ENCODE results near the gene STX3. TPM values are rescaled to one million over a fixed set of nuclear protein-coding genes. Genes with fewer than 3 reads are reported as not detected.

STX3 gene
- polyA plus RNA-seq, result 10 to 100 TPM; 34.9 to 91.8 (median 60.8) TPM
- long read RNA-seq, donor 1, transcript STX3-201 (11 exons, 3,299 nt), result major isoform, 40 of 81 reads
- long read RNA-seq, donor 1, transcript STX3-205 (4 exons, 690 nt), result minor isoform, 6 of 81 reads
- long read RNA-seq, donor 1, partial matches to known transcripts, result 33 of 81 reads
- long read RNA-seq, donor 1, other reads (novel, unspliced or antisense), result 0 of 81 reads
- long read RNA-seq, donor 2, transcript STX3-201 (11 exons, 3,299 nt), result major isoform, 7 of 15 reads
- long read RNA-seq, donor 2, partial matches to known transcripts, result 7 of 15 reads
- long read RNA-seq, donor 2, other reads (novel, unspliced or antisense), result 0 of 15 reads
- long read RNA-seq, donor 3, transcript STX3-201 (11 exons, 3,299 nt), result major isoform, 6 of 76 reads
- long read RNA-seq, donor 3, partial matches to known transcripts, result 69 of 76 reads
- long read RNA-seq, donor 3, other reads (novel, unspliced or antisense), result 0 of 76 reads
- long read RNA-seq, donor 4, result 0 reads
- long read RNA-seq, donor 5, partial matches to known transcripts, result 18 of 19 reads
- long read RNA-seq, donor 5, other reads (novel, unspliced or antisense), result 0 of 19 reads
- long read RNA-seq, donor 6, transcript STX3-201 (11 exons, 3,299 nt), result major isoform, 14 of 24 reads
- long read RNA-seq, donor 6, partial matches to known transcripts, result 9 of 24 reads
- long read RNA-seq, donor 6, other reads (novel, unspliced or antisense), result 0 of 24 reads
- long read RNA-seq, donor 7, result 0 reads
- long read RNA-seq, donor 8, result 0 reads
- long read RNA-seq, donor 9, partial matches to known transcripts, result 0 of 1 reads
- long read RNA-seq, donor 9, other reads (novel, unspliced or antisense), result 0 of 1 reads
- long read RNA-seq, donor 10, transcript STX3-201 (11 exons, 3,299 nt), result major isoform, 8 of 42 reads
- long read RNA-seq, donor 10, partial matches to known transcripts, result 31 of 42 reads
- long read RNA-seq, donor 10, other reads (novel, unspliced or antisense), result 0 of 42 reads

DNA sequence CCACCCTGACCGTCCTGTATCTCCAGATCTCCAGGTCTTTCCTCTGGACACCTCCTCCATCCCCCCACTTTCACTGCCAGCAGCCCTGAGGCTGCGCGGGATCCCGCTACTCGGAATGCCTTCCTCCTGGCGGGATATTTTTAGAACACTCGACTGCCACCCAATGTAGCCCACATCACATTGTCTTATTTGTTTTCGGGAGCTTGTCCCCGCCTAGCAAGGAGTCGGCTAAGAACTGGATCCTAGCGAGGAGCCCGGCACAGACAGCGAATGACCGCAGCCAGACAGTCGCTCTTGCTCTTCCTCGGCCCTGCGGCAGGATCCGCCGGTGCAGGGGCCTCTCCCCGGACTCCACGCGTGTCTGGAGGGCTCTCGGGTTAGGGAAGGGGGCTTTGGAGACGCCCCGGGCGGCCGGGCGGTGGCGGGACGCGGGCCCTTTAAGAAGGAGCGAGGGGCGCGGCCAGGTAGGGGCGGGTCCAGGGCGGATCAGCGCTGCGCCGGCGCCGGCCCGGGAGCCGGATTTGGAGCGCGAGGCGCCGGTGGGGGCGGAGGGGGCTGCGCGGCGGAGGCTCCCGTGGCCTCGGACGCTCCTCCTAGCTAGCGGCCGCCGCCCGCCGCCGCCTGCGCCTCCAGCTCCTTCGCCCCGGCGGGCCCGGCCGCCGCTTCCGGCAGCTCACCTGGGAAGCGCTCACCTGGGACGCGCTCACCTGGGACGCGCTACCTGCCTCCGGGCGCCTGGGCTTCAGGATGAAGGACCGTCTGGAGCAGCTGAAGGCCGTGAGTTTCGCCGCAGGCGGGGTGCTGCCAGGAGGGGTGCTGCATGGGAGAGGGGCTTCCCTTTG is at the start of gene STX3:
TSS of gene STX3 (plus strand) at position 518 of the 842 bp plus-strand sequence. CDS start at position 748, 230 bp downstream.
- no peak for FAIRE-seq

GRCh38 chr11:59706518-59707285 is 48.5 kb upstream of the STX3 start:
- H3K36me3 ChIP-seq (ENCODE audit: control insufficient read depth in 3 of 3, insufficient read depth in 2 of 3, low read depth in 1 of 3, low read length in 3 of 3), result no peaks in the 10 kb centered on the region
- no peak overlapping the region for H3K4me3 ChIP-seq (ENCODE audit: low read depth in 1 of 3, low read length in 3 of 3)
- peaks cover 0 to 6% of the 10 kb centered on the region in 2 donors for H3K9me3 ChIP-seq (ENCODE audit: control insufficient read depth in 2 of 2, insufficient read depth in 1 of 2, low read depth in 1 of 2, low read length in 1 of 2)
- peak overlapping the region in 1 of 3 donors; percentile 14 for H3K27ac ChIP-seq (ENCODE audit: low read depth in 1 of 3, low read length in 2 of 3)
- peaks cover 0 to 17% (median 0%) of the 10 kb centered on the region in 3 donors for H3K4me1 ChIP-seq (ENCODE audit: control insufficient read depth in 3 of 3, insufficient read depth in 2 of 3, low read depth in 1 of 3, low read length in 2 of 3)
- FAIRE-seq (no peak), DNase-seq (peak; percentile 48 to 79)
- H3K27me3 ChIP-seq (ENCODE audit: control insufficient read depth in 3 of 3, insufficient read depth in 3 of 3, low read length in 3 of 3), result no peaks in the 10 kb centered on the region
- 14 to 50% (median 34%) methylated on average over 5 of the region's 5 CpGs for WGBS, 3 donors

More for the DNA sequence above, at the start of gene STX3:
- peaks cover 0 to 26% (median 4%) of the 10 kb centered on the region in 3 donors for H3K4me1 ChIP-seq (ENCODE audit: control insufficient read depth in 3 of 3, insufficient read depth in 2 of 3, low read depth in 1 of 3, low read length in 2 of 3)
- H3K9me3 ChIP-seq (ENCODE audit: control insufficient read depth in 2 of 2, insufficient read depth in 1 of 2, low read depth in 1 of 2, low read length in 1 of 2), result no peaks in the 10 kb centered on the region
- H3K36me3 ChIP-seq (ENCODE audit: control insufficient read depth in 3 of 3, insufficient read depth in 2 of 3, low read depth in 1 of 3, low read length in 3 of 3), result peaks cover 0 to 20% (median 0%) of the 10 kb centered on the region in 3 donors
- peak within 1 kb of the TSS; percentile 84 to 86 (median 86) for H3K4me3 ChIP-seq (ENCODE audit: low read depth in 1 of 3, low read length in 3 of 3)
- DNase-seq, result peak; percentile 80 to 93
- 0 to 1% (median 0%) methylated on average over 40 to 80 of the region's 80 CpGs for WGBS, 3 donors
- H3K27ac ChIP-seq (ENCODE audit: low read depth in 1 of 3, low read length in 2 of 3), result peak within 1 kb of the TSS; percentile 81 to 98 (median 96)
- H3K27me3 ChIP-seq (ENCODE audit: control insufficient read depth in 3 of 3, insufficient read depth in 3 of 3, low read length in 3 of 3), result no peaks in the 10 kb centered on the region

GRCh38 chr11:59707371-59707770 is 47.8 kb upstream of the STX3 start:
- H3K4me1 ChIP-seq (ENCODE audit: control insufficient read depth in 3 of 3, insufficient read depth in 2 of 3, low read depth in 1 of 3, low read length in 2 of 3), result peaks cover 0 to 17% (median 0%) of the 10 kb centered on the region in 3 donors
- H3K27me3 ChIP-seq (ENCODE audit: control insufficient read depth in 3 of 3, insufficient read depth in 3 of 3, low read length in 3 of 3), result no peaks in the 10 kb centered on the region
- DNase-seq (peak in 1 of 2 donors; percentile 28), FAIRE-seq (no peak)
- 12 to 53% (median 43%) methylated on average over 1 of the region's 1 CpG for WGBS, 3 donors
- H3K36me3 ChIP-seq (ENCODE audit: control insufficient read depth in 3 of 3, insufficient read depth in 2 of 3, low read depth in 1 of 3, low read length in 3 of 3), result no peaks in the 10 kb centered on the region
- no peak overlapping the region for H3K4me3 ChIP-seq (ENCODE audit: low read depth in 1 of 3, low read length in 3 of 3)
- peak overlapping the region in 1 of 3 donors; percentile 14 for H3K27ac ChIP-seq (ENCODE audit: low read depth in 1 of 3, low read length in 2 of 3)
- H3K9me3 ChIP-seq (ENCODE audit: control insufficient read depth in 2 of 2, insufficient read depth in 1 of 2, low read depth in 1 of 2, low read length in 1 of 2), result peaks cover 0 to 6% of the 10 kb centered on the region in 2 donors

DNA sequence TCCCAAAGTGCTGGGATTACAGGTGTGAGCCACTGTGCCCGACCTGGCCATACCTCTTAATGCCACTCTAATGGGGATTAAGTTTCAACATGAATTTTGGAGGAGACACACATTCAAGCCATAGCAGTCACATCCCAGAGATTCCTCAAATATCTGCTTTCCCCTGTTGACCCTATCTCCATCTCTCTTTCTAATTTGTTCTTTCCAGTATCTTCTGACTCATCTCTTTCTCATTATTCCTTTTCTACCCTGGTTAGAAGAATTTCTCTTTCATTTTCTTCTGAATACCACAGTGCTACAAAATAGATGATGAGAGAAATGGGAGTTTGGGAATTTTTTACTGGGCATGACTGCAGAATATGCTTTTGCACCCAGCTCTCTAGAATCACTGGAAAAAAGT is 46.6 kb upstream of the STX3 start:
- 62 to 91% (median 73%) methylated on average over 1 of the region's 1 CpG for WGBS, 3 donors

GRCh38 chr11:59710136-59710847 is 44.9 kb upstream of the STX3 start:
- DNase-seq (no peak), FAIRE-seq (no peak)
- Histone ChIP-seq H3K4me3 (ENCODE audit: low read depth in 1 of 3, low read length in 3 of 3) (no peak overlapping the region), H3K27ac (ENCODE audit: low read depth in 1 of 3, low read length in 2 of 3) (no peak overlapping the region), H3K9me3 (ENCODE audit: control insufficient read depth in 2 of 2, insufficient read depth in 1 of 2, low read depth in 1 of 2, low read length in 1 of 2) (peaks cover 0 to 6% of the 10 kb centered on the region in 2 donors), H3K4me1 (ENCODE audit: control insufficient read depth in 3 of 3, insufficient read depth in 2 of 3, low read depth in 1 of 3, low read length in 2 of 3) (peaks cover 0 to 17% (median 0%) of the 10 kb centered on the region in 3 donors), H3K36me3 (ENCODE audit: control insufficient read depth in 3 of 3, insufficient read depth in 2 of 3, low read depth in 1 of 3, low read length in 3 of 3) (no peaks in the 10 kb centered on the region), H3K27me3 (ENCODE audit: control insufficient read depth in 3 of 3, insufficient read depth in 3 of 3, low read length in 3 of 3) (no peaks in the 10 kb centered on the region)
- 47 to 62% (median 47%) methylated on average over 3 of the region's 3 CpGs for WGBS, 3 donors

More for the DNA sequence above, 46.6 kb upstream of the STX3 start:
- Histone ChIP-seq H3K27ac (ENCODE audit: low read depth in 1 of 3, low read length in 2 of 3) (no peak overlapping the region), H3K9me3 (ENCODE audit: control insufficient read depth in 2 of 2, insufficient read depth in 1 of 2, low read depth in 1 of 2, low read length in 1 of 2) (peaks cover 0 to 6% of the 10 kb centered on the region in 2 donors), H3K4me1 (ENCODE audit: control insufficient read depth in 3 of 3, insufficient read depth in 2 of 3, low read depth in 1 of 3, low read length in 2 of 3) (peaks cover 0 to 17% (median 0%) of the 10 kb centered on the region in 3 donors), H3K27me3 (ENCODE audit: control insufficient read depth in 3 of 3, insufficient read depth in 3 of 3, low read length in 3 of 3) (no peaks in the 10 kb centered on the region), H3K36me3 (ENCODE audit: control insufficient read depth in 3 of 3, insufficient read depth in 2 of 3, low read depth in 1 of 3, low read length in 3 of 3) (no peaks in the 10 kb centered on the region), H3K4me3 (ENCODE audit: low read depth in 1 of 3, low read length in 3 of 3) (no peak overlapping the region)
- DNase-seq (no peak), FAIRE-seq (no peak)

DNA sequence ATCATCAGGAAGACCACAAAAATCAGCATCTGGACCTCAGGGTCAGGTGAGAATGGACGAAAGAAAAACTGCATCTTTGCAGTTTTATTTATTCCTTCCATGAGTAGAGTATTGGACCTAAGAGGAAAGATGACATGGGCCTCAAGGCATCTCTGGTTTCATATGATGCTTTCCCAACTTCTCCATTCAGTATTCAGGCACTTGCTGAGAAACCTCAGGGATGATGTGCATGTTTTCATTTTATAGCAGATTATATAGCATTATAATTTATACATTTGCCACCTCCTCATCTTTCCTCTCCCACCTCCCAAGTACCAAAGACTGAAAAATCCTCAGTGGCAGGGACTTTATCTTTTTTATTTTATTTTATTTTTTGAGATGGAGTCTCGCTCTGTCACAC is 41.4 kb upstream of the STX3 start, which contains the start of gene OR10V1:
TSS of gene OR10V1 (minus strand) at position 101 of the 400 bp plus-strand sequence. CDS start at position 101, 0 bp downstream.
- Histone ChIP-seq H3K4me1 (ENCODE audit: control insufficient read depth in 3 of 3, insufficient read depth in 2 of 3, low read depth in 1 of 3, low read length in 2 of 3) (no peaks in the 10 kb centered on the region), H3K27ac (ENCODE audit: low read depth in 1 of 3, low read length in 2 of 3) (no peak within 1 kb of the TSS), H3K36me3 (ENCODE audit: control insufficient read depth in 3 of 3, insufficient read depth in 2 of 3, low read depth in 1 of 3, low read length in 3 of 3) (no peaks in the 10 kb centered on the region), H3K9me3 (ENCODE audit: control insufficient read depth in 2 of 2, insufficient read depth in 1 of 2, low read depth in 1 of 2, low read length in 1 of 2) (no peaks in the 10 kb centered on the region), H3K4me3 (ENCODE audit: low read depth in 1 of 3, low read length in 3 of 3) (no peak within 1 kb of the TSS), H3K27me3 (ENCODE audit: control insufficient read depth in 3 of 3, insufficient read depth in 3 of 3, low read length in 3 of 3) (no peaks in the 10 kb centered on the region)
- FAIRE-seq, result no peak
- DNase-seq, result no peak
- WGBS, 3 donors, result 82 to 98% (median 88%) methylated on average over 2 of the region's 2 CpGs

DNA sequence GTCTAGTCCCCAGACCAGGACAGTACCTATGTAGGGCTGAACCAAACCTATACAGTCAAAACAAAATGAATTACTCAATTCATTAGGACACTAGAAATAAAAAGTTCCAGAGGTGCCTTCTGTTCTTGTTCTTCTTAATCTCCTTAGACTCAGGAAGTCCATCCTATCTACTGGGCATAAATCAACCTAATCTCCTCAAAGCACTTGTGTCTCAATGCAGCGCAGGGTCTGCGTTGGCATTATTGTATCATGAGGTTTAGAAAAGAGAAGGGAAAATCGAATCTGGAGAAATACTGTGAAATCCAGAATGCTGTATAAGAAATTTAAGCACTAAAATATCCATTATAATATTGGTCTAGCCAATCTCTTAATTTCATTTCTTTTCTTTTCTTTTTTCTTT is 39.1 kb upstream of the STX3 start:
- no peak for DNase-seq
- no peaks in the 10 kb centered on the region for H3K36me3 ChIP-seq (ENCODE audit: control insufficient read depth in 3 of 3, insufficient read depth in 2 of 3, low read depth in 1 of 3, low read length in 3 of 3)
- H3K27ac ChIP-seq (ENCODE audit: low read depth in 1 of 3, low read length in 2 of 3), result no peak overlapping the region
- no peak for FAIRE-seq
- no peaks in the 10 kb centered on the region for H3K27me3 ChIP-seq (ENCODE audit: control insufficient read depth in 3 of 3, insufficient read depth in 3 of 3, low read length in 3 of 3)
- WGBS, 3 donors, result 73 to 94% (median 74%) methylated on average over 3 of the region's 3 CpGs
- no peaks in the 10 kb centered on the region for H3K9me3 ChIP-seq (ENCODE audit: control insufficient read depth in 2 of 2, insufficient read depth in 1 of 2, low read depth in 1 of 2, low read length in 1 of 2)
- H3K4me3 ChIP-seq (ENCODE audit: low read depth in 1 of 3, low read length in 3 of 3), result no peak overlapping the region
- no peaks in the 10 kb centered on the region for H3K4me1 ChIP-seq (ENCODE audit: control insufficient read depth in 3 of 3, insufficient read depth in 2 of 3, low read depth in 1 of 3, low read length in 2 of 3)

All from small intestine (tissue), 16 donors.